NCI-H2196 (cell line): ENCODE results near the gene DNAJC1.

Experiments
- DNase-seq: peaks from one replicate; lab custom pipeline; 2025; ENCODE audit not compliant: unreplicated experiment; lab: John Stamatoyannopoulos, UW

Gene DNAJC1

GRCh38 chr10:21962358-21962757 is 41.2 kb downstream of the DNAJC1 start:
- DNase-seq: no peak

GRCh38 chr10:21961847-21962246 is 41.7 kb downstream of the DNAJC1 start:
- DNase-seq: no peak

- no peak for DNase-seq
Observed at GRCh38 chr10:21959998-21960397, 43.5 kb downstream of the DNAJC1 start.

DNA sequence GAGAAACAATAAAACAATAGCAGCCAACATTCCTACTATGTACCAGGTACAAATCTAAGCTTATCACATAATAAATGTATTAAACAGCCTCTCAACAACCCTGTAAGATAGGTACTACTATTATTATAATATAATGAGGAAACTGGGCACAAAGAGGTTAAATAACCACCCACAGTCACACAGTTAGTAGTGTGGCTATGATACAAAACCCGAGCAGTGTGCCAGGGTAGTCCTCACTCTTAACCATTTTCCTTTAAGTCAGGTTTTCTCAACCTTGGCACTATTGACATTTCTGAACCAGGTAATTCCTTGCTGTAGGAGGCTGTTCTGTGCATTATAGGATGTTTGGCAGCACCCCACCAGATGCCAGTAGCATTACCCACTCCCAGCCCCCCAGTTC is 48.8 kb downstream of the DNAJC1 start:
- DNase-seq: no peak

GRCh38 chr10:21954132-21954531 is 49.4 kb downstream of the DNAJC1 start:
- DNase-seq: no peak

DNA sequence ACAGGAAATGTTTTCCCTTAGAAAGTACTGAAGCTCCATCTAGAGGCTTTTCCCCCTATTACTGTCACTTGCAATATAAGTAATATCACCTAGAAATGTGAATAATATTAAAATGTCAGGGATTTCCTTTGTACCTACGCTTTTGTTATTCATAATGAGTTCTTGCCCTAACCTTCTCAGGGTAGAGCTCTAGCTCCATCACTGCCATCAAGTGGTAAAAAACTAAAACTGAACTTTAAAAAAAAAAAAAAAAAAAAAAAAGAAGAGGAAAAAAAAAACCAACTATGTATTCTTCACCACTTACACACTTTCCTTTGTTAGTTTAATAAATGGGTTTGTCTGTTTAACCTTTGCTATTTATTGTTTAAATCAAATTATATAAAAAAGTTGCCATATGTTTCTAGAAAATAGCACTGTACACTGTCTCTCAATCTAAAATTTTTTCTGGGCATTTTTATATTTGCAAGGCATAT is 49.9 kb downstream of the DNAJC1 start:
- no peak for DNase-seq

DNA sequence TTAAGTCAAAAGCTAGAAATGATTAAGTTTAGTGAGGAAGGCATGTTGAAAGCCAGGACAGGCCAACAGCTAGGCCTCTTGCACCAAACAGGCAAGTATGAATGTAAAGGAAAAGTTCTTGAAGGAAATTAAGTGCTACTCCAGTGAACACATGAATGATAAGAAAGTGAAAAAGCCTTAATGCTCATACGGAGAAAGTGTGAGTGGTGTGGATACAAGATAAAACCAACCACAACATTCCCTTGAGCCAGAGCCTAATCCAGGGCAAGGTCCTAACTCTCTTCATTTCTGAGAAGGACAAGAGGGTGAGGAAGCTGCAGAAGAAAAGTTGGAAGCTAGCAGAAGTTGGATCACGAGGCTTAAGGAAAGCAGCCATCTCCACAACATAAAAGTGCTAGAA is 53.0 kb downstream of the DNAJC1 start:
- DNase-seq: no peak

- DNase-seq: no peak
Observed at GRCh38 chr10:21946946-21947345, 56.6 kb downstream of the DNAJC1 start.

DNA sequence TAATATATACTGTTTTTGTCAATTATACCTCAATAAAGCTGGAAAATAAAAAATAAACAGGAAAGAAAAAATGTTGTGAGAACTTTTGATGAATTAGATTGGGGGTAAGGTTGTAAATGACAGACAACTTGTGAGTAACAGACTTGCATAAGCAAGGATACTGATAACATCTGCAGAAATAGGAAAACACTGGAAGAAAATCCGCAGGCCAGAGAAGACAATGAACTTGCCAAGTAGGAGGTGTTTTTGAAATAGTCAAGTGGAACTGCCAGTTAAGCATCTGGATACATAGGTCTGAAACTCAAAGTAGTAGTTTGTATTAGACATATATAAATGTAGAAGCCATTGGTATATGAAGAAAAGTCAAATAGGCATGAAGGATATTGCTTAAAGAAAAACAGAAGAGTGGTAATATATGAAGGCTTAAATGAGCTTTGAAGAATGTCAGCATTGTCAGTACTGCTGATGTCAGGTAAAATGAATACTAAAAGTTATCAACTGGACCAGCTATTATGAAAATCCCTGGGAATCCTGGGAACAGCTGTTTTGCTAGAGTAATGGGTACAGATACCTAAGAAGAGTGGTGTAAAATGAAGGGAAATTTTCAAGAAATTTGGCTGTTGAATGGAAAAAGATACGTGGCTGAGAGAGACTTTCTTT is 58.7 kb downstream of the DNAJC1 start:
- no peak for DNase-seq

DNA sequence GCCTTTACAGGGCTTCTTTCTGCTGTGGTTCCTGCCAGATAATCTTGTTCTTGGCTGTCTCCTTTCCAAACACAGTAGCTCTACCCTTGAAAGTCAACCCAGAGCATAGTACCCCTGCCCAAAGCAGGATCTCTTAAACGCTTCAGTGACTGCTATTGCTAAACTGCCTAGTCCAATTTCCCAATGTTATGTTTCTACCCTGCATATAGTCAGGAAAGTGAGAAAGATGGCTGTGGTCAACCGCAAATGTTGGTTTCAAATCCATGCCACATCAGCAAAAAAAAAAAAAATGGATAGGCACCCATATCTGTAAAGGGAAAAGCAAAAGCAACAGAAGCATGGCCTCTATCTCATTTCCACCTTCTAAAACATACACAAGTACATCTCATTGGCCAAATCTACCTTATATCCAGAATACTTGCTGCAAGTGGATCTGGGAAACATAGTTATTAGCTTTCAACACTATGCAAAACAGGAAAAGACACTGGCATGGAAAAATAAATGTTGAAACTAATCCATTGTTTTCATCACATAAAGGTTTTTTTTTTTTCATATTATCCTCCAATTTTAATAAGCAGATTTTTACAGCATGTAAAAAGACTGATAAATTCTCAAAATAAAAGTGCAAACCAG is 59.8 kb downstream of the DNAJC1 start:
- DNase-seq: no peak

GRCh38 chr10:21935439-21936023 is 68.0 kb downstream of the DNAJC1 start:
- DNase-seq: no peak

DNA sequence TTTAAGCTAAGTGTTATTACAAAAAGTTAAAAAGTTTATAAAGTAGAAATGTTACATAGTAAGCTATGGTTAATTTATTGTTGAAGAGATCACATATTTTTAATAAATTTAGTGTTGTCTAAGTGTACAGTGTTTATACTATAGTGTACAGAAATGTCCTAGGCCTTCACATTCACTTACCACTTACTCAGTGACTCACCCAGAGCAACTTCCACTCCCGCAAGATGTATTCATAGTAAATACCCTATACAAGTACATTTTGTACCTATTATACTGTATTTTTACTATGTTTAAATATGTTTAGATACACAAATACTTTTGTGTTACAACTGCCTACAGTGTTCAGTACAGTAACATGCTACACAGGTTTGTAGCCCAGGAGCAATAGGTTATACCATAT is 69.2 kb downstream of the DNAJC1 start:
- no peak for DNase-seq

DNA sequence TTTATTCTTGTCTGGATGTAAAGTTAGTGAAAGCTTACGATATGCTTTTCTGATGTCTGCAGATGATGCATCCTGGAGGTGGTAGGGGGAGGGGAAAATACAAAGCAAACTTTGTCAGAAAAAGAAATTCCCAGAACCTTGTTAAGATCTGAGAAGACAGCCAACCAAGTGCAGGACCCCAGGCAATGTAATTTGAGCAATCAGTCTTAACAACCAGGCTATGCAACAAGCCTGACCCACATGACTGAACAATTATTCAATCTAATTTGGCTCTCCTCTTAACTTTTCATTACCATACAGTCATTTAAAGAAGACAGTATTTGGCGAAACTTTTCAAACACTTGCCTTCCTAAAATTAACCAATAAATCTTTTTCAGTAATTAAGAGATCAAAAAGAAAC is 74.5 kb downstream of the DNAJC1 start:
- no peak for DNase-seq

GRCh38 chr10:21927631-21928353 is 75.7 kb downstream of the DNAJC1 start:
- DNase-seq: no peak

DNA sequence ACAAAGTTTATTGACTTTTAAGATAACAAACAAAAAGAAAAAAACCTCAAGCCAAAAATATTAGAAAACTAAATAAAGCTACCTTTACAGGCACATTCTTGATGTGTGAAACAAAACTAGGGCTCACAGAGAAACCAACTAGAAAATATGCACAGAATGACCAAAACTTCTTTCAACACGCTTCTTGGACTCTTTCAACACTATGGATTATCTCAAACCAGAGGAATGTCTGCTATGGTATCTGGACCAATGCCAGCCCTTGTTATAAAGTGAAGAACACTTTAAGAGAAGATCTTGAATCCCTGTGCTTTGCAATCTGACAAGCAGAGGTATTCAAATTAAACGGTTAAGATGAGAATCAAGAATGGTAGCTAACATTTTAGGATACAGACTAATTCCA is 76.6 kb downstream of the DNAJC1 start:
- DNase-seq: peak; percentile 9

DNA sequence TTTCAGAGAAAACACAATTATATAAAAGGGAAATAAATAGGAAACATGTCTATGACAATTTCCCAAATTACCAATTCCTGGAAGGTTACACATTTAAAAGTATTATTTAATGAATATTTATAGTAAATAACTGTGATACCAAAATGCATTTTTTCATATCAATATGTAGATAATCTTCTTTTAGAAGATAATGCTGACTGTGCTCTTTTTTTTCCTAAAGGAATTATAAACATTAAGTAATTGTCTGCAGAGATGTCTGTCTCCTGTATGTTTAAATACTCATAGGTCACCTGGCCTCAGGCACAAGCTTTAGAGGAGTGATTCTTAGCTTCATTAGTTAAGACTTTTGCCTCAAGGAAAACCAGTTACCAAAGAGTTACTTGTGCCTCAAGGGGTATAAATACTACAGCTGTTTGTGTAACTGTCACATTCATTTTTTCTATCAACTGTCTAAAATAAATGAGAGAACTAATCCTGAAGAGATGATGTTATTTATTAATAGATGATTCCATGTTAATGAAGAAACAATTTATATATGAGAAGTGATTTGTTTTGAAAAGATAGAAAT is 77.1 kb downstream of the DNAJC1 start:
- no peak for DNase-seq

DNA sequence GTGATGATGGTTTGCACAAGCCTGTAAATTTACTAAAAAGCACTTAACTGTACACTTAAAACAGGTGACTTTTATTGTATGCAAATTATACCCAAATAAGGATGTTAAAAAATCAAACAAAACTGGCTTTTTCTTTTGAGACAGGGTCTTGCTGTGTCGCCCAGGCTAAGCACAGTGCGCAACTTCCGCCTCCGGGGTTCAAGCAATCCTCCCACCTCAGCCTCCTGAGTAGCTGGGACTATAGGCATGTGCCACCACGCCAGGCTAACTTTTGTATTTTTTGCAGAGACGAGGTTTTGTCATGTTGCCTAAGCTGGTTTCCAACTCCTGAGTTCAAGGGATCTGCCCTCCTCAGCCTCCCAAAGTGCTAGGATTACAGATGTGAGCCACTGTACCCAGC is 77.7 kb downstream of the DNAJC1 start:
- no peak for DNase-seq

GRCh38 chr10:21924511-21924910 is 79.0 kb downstream of the DNAJC1 start:
- DNase-seq: no peak

GRCh38 chr10:21920633-21921032 is 82.9 kb downstream of the DNAJC1 start:
- no peak for DNase-seq

GRCh38 chr10:21919906-21920305 is 83.6 kb downstream of the DNAJC1 start:
- no peak for DNase-seq

GRCh38 chr10:21919117-21919516 is 84.4 kb downstream of the DNAJC1 start:
- DNase-seq: no peak

GRCh38 chr10:21912625-21913024 is 90.9 kb downstream of the DNAJC1 start:
- no peak for DNase-seq
